ENCODE data around the gene VTI1B. TPM values are rescaled to one million over a fixed set of nuclear protein-coding genes. Genes with fewer than 3 reads are reported as not detected.
"Not testable (repeated sequence)": the region's sequence is repeated elsewhere in the genome, so short reads cannot be mapped to it uniquely, and the experiment has no call there.

Gene VTI1B
- total RNA-seq, 1 donor from 2014 or later: 79.2 TPM

DNA sequence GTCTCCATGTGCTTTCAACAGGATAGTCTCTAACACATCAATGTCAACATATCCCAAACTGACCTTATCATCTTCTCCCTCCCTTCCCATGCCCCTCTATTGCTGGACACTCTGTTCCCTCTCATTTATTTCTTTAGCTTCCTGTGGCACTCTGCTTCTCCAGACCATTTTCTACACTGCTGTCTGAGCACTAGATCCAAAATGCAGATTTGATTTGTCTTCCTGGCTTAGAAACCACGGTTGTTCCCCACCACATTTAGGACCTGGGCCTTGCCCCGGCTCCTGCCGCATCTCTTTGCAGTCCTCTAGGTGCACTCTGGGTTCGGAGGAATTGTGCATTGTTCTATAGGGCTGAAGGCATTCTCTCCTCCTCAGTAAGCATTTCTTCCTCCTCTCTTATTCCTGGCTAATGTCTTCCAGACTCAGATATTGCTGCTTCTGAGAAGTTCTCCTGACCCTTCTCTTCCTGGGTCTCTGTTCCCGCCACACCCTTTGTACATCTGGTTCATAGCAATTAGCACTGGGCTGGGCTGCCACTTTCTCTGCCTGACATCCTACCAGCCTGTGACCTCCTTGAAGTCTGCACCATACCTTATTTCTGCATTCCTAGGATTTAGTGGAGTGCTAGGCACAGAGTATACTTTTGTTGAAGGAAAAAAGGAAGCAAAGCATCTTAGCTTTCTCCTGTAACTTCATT lies 40.8 kb downstream of the VTI1B start:
- intact Hi-C loops (cut with micrococcal nuclease): no loop called here

DNA sequence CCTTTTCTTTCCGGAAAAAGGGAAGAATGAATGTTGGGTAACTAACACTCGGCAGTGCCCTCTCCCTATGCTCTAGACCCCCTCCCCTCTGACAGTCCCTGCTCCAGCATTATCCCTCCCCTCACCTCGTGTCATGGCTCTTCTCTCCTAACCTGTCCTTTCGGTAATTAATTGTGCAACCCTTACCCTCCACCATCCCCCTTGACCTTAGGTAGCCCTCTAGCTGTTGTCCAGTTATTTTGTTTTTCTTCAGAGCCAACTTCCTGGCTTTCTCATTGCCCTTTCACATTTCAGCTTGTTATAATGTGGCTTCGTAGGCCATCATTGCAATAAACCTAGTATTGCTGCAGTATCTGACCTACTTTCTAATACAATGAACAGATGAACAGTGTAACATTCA lies 43.5 kb downstream of the VTI1B start:
- intact Hi-C loops (cut with micrococcal nuclease): no loop called here

DNA sequence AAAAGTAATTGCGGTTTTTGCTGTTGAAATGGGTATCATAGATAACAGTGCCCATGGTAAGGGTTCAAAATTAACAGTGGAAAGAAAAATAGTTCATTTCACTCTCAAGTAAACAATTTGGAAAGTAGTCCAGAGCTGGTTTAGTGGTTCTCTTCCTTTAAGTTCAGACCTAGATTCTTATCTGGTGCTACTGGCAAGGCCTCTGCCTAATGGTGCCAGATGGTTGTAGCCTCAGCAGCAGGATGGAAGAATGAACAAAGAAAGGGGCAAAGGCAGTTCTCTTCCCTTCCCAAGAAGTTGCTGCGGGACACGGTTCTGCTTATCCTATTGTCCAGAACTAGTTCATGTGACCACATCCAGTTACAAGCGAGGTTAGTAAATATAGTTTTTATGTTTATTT lies 44.2 kb downstream of the VTI1B start:
- intact Hi-C loops (cut with micrococcal nuclease): no loop called here

DNA sequence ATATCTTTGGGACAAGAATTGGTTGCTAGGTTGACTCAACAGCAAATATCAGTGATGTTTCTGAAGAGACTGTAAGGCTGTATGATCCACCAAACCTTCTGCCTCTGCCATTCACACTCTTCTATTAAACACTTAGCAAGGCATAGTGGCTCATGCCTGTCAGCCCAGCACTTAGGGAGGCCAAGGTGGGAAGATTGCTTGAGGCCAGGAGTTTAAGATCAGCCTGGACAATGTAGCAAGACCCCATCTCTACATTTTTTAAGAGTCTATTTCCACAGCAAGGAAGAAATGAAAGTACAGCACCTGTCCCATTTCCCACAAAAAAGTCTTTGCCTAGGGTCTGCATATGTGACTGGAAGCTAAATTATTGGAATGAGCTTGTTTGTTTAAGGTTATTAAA lies 46.9 kb downstream of the VTI1B start:
- intact Hi-C loops (cut with micrococcal nuclease): no loop called here

DNA sequence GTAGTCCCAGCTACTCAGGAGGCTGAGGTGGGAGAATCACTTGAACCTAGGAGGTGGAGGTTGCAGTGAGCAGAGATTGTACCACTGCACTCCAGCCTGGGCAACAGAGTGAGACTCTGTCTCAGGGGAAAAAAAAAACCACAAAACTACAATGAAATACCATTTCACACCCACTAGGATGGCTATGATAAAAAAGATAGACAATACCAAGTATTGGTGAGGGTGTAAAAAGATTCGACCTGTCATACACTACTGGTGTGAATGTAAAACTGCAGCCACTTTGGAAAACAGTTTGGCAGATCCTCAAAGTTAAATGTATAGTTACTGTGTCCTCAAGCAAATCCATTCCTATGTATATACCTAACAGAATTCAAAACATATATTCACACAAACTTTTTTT lies 48.3 kb downstream of the VTI1B start:
- intact Hi-C loops (cut with micrococcal nuclease): not testable (repeated sequence)

DNA sequence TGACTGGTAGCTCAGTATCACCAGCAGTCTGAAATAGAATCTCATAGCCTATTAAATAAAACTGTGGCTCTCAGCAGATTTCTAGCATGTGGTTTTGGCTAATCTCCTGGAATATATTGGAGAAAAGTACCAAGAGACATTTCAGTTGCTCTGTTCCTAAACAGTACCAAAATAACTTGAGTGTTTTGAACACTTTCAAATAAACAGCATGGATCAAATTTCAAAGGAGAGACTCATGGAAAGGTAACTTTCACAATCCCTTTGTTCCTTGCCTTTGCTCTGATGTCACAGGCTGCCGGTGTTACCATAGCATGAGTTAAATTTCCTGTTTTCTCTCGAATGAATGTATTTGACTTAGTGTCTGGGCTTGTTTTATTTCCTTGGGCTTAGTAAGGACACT lies 51.3 kb downstream of the VTI1B start:
- intact Hi-C loops (cut with micrococcal nuclease): no loop called here

DNA sequence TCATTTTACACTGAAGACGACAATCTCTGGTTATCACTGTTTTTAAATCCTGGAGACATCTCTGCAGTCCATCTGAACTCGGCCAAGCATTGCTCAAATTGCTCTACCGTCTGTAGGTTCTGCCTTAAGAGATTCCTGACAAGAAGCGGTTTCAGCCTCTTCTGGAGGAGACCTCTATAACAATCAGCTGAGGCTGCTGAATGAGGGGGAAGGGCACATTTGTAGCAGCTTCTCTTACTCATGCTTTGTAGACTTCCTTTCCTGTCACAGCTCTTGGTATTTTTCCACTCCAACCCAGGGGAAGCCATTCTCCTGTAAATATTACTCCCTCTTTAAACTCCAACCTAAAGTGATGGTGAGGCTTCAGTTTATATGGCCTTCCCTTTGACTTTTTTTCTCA lies 51.8 kb downstream of the VTI1B start:
- intact Hi-C loops (cut with micrococcal nuclease): no loop called here

DNA sequence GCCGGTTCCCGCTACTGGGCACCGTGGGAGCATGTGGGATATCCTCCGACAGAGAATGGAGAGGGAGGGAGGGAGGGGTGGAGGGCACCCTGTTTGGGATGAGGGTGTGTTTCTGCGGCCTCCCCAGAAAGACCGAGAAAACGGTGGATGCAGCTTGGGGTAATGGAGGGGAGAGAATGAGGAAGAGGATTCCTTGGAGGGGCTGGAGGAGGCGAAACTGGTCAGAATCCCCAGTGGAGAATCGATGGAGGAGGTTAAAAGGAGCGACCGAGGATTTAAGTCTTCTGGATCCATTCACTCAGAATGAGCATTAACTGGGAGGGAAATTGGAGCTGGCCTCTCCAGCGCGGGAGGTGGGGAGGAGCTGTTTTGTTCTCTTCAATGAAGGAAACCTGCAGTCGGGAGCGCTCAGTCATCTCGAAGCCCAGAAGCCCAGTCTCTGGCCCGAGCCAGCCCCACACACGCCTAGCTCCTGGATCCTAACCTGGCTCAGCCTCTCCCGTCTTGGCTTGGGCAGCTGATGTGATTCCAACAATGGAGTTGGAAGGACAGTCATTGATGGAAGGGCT lies 54.1 kb downstream of the VTI1B start:
- intact Hi-C loops (cut with micrococcal nuclease): no loop called here

DNA sequence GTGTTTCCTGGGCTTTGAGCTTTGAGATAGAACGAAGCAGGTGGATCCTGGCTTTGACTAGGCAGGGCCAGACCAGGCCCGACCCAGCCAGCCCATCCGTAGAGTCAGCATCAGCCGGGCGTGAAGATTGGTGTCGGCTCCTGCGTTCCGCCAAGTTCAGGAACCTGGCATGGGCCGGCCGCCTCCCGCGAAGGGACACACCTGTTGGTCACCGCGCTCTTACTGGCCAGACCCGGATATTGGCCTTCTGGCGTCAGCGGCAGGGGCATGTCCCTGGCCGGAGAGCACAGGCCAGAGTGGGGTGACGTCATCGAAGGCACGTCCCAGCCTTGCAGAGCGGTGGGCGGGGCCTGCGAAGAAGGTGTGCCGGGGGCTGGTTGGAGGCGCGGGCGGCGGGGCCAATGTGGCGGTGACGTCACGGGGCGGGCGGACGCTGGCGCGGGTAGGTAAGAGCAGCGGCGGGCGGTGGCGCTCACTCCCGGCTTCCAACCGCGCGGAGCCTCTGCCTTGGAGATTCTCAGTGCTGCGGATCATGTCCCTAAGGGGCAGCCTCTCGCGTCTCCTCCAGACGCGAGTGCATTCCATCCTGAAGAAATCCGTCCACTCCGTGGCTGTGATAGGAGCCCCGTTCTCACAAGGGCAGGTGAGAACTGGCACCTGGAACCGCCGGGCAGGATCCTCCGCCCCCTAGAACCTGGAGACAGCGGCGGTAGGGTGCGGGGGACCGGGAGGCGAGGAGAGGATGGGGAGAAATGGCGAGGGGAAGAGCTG lies 54.8 kb downstream of the VTI1B start, which contains the start of gene ARG2:
ARG2 (plus strand) TSS at position 475 of the 771 bp plus-strand sequence; CDS start at position 533, 58 bp downstream.
- intact Hi-C loops (cut with micrococcal nuclease): loop anchor here (1.0 to 10.0 kb wide), 7 partner anchors 19 to 1173 kb away; partner anchors contain the start of genes EIF2S1, PIGH, RAD51B and RDH11

DNA sequence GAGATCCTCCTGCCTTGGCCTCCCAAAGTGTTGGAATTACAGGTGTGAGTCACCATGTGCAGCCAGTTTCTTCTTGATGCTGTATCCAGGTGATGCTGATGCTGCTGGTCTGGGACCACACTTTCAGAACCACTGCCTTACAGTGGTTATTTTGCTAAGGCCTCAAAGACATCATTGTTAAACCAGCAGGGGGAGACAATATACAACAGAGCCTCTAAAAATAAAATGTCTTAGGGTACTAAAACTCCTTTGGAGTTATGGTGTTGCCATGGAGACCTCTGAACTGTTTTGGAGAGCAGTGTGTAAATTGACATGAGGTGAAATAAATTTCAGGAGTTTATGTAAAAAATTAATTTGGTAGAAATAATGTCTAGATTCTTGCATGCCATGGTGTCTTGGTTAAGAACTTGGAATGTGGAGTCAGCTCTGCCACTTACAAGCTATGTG lies 55.8 kb downstream of the VTI1B start:
- intact Hi-C loops (cut with micrococcal nuclease): loop anchor here (1.0 to 10.0 kb wide), 9 partner anchors 18 to 1174 kb away; partner anchors contain the start of genes EIF2S1, PIGH, RAD51B and RDH11

DNA sequence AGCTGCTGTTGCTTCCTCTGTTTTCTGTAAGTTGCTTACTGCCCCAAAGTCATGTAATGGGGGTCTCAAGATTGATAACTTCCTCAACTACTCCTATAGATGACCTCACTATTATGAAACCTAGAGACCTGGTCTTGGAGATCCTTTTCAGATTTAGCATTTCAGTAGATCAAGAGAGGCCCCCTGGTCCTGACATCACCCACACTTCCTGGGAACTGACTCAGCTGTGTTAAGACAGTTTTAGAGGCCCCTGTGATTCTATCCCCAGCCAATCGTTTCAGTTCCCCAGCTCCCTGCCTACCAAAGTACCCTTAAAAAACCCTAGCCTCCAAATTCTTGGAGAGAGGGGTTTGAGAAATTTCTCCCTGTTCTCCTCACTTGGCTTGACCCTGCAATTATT lies 63.9 kb downstream of the VTI1B start:
- intact Hi-C loops (cut with micrococcal nuclease): loop anchor here (10.0 kb wide), 1 partner anchor 204 kb away; the partner anchor contains the start of genes RAD51B and ZFYVE26

DNA sequence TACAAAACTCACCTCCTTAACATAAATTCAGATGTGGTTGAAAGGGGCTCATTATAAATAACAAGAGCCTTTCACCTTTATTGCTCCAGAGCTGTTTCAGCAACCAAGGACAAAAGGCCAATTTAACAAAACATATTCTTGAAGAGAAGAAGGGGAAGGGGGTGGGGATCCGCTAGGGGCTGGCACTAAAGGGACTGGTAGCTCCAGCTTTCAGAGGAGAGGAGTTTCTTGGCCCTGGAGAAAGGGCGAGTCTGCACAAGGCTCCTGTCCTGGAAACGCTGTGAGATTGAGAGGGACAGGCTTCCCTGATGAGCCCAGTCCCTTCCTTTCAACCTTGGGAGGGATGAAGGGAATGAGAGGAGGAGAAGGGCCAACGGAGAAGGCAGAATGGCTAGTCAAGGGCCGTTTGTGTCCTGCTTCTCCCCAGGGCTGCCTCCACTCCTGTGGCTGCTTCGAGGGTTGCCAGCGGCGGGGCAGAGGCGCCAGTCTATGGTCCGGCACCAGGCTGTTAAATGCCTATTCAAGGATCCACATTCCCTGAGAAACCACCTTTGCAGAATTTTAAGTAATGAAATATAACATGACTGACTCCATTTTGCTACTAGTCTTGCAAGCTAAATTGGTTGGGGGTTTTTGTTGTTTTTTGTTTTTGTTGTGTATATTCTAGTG lies 64.7 kb downstream of the VTI1B start:
- intact Hi-C loops (cut with micrococcal nuclease): loop anchor here (10.0 kb wide), 1 partner anchor 205 kb away; the partner anchor contains the start of genes RAD51B and ZFYVE26

DNA sequence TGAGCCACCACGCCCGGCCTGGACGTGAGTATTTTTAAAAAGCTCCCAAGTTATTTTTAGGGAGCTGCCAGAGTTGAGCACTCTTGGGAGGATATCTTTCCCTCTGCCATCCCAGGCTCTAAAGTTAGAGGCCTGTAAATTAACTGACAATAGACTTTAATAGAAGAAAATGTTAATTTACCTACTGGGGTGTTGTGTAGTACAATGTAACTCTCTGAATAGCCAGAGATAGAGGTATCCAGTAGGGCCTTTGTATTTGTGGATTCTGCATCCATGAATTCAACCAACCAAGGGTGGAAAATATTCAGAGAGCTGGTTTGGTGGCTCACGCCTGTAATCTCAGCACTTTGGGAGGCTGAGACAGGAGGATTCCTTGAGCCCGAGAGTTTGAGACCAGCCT lies 66.8 kb downstream of the VTI1B start:
- intact Hi-C loops (cut with micrococcal nuclease): no loop called here

DNA sequence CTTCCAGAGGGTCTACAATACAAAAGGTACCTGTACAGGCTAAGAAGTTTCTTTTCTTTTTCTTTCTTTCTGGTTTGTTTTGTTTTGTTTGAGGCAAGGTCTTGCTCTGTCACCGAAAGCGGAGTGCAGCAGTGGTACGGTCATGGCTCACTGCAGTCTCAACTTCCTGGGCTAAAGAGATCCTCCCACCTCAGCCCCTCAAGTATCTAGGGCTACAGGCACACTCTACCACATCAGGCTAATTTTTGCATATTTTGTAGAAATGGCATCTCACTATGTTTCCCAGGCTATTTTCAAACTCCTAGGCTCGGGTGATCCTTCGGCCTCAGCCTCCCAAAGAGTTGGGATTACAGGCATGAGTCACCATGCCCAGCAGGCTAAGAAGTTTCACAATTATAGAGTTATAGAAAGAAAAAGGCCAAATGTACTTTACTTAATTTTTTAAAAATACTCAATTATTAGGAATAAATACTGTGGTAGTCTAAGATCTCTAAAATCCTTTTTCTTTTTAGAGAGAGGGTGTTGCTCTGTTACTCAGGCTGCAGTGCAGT lies 71.4 kb downstream of the VTI1B start:
- intact Hi-C loops (cut with micrococcal nuclease): no loop called here

DNA sequence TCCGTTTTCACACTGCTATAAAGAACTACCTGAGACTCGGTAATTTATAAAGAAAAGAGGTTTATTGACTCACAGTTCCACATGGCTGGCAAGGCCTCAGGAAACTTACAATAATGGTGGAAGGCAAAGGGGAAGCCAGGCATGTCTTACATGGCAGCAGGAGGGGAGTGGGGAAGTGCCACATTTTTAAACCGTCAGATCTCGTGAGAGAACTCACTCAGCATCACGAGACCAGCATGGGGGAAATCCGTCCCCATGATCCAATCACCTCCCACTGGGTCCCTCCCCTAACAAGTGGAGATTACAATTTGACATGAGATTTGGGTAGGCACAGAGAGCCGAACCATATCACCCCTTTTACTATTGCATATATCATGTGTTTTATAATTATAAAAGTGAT lies 72.4 kb downstream of the VTI1B start:
- intact Hi-C loops (cut with micrococcal nuclease): no loop called here

DNA sequence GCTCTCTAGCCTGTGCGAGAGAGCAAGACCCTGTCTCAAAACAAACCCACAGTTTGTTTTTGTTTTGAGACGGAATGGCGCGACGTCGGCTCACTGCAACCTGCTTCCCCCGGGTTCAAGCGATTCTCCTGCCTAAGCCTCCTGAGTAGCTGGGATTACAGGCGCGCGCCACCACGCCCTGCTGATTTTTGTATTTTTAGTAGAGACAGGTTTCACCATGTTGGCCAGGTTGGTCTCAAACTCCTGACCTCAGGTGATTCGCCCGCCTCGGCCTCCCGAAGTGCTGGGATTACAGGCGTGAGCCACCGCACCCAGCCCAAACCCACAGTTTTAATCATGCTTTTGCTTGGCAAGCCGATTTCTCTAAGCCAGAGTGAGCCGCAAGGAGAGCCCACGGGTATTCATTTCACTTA lies 73.9 kb downstream of the VTI1B start:
- intact Hi-C loops (cut with micrococcal nuclease): loop anchor here (1.0 to 2.0 kb wide), 5 partner anchors 19 to 241 kb away; partner anchors contain the start of genes ARG2, ATP6V1D, RDH11 and TMEM229B

DNA sequence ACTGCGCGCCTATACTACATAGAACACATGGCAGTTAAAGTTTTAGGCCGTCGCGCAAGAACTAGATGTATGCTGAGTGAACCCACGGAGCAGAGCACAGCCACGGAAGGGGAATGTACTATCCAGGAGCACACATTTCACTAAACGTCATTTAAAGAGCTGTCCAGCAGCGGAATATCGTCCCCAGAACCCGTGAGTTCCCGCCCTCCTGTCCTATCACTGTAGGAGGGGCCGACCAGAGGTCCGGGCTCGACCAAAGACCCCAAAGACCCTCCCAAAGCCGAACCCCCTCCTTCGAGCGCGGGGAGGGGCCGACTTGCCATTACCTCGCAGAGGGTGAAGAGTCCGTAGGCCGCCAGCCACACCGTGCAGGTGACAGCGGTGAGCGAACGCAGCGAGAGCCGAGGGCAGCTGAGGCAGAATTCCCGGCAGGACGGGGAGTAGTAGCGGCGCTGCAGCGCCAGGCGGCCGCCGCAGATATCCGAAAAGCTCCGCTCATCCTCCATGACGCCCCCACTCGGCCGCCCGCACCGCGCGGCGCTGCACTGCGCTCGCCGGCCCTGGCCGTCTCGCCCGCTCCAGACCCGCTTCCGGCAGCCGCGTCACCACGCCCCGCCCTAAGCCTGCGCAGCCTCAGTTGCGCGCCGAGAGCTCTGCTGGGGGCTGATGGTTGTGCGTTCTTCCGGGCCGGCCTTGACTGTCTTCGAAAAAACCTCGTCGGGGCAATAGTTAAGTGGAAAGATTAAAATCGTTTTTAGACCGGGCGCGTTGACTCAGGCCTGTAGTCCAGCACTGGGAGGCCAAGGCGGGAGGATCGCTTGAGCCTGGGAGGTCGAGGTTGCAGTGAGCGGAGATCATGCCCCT lies 74.5 kb downstream of the VTI1B start, which contains the start of gene PIGH:
PIGH (minus strand) TSS at position 571 of the 864 bp plus-strand sequence; CDS start at position 506, 65 bp downstream.
- intact Hi-C loops (cut with micrococcal nuclease): loop anchor here (1.0 to 2.0 kb wide), 5 partner anchors 19 to 241 kb away; partner anchors contain the start of genes ARG2, ATP6V1D, RDH11 and TMEM229B

All from T-helper 2 cell treated with Interferon-gamma antibody and Interleukin-4, amounts not matched to agents 100 ng/mL and 5 ng/mL, for 36 hours (primary cell).